Neural cell (in vitro differentiated cells): Measurements from ENCODE around the gene NIPBL. TPM values are rescaled to one million over a fixed set of nuclear protein-coding genes. Genes with fewer than 3 reads are reported as not detected.

Experiments
- H2AFZ ChIP-seq: fragments of 200-600, 300-800 bp; sonication (generic), shearing (Covaris generic); 2 replicates; pipeline ENCODE4 v1.6.0; 2014; ENCODE audit warnings: low read depth, mild to moderate bottlenecking, antibody characterized with exemption, low read length, moderate library complexity
- H3F3A ChIP-seq: fragments of 200-600 bp; shearing (Covaris generic); 2 replicates; pipeline ENCODE4 v1.6.1; 2016; ENCODE audit warnings: mild to moderate bottlenecking, moderate library complexity, mixed read lengths, antibody characterized with exemption, low read length; ENCODE audit not compliant: insufficient read depth, poor library complexity, severe bottlenecking
- H3K27ac ChIP-seq: fragments of 200-600, 300-800 bp; sonication (generic), shearing (Covaris generic); 2 replicates; pipeline ENCODE4 v1.5.1; 2014; ENCODE audit warnings: mild to moderate bottlenecking, low read length, moderate library complexity
- H3K27me3 ChIP-seq: fragments of 300-800, 200-600 bp; sonication (generic), shearing (Covaris generic); 2 replicates; pipeline ENCODE4 v1.6.0; 2014; ENCODE audit warnings: mild to moderate bottlenecking, low read depth, low read length, moderate library complexity; ENCODE audit not compliant: insufficient read depth
- H3K36me3 ChIP-seq: fragments of 300-800, 200-600 bp; sonication (generic), shearing (Covaris generic); 2 replicates; pipeline ENCODE4 v1.5.1; 2014; ENCODE audit warnings: mild to moderate bottlenecking, antibody characterized with exemption, low read length, moderate library complexity; ENCODE audit not compliant: insufficient read depth
- H3K4me2 ChIP-seq: fragments of 300-800, 200-600 bp; sonication (generic), shearing (Covaris generic); 2 replicates; pipeline ENCODE4 v1.6.0; 2014; ENCODE audit warnings: mild to moderate bottlenecking, low read length
- H3K4me3 ChIP-seq: fragments of 300-800, 200-600 bp; sonication (generic), shearing (Covaris generic); 2 replicates; pipeline ENCODE4 v1.5.1; 2014; ENCODE audit warnings: mild to moderate bottlenecking, low read length, moderate library complexity
- H3K79me2 ChIP-seq: fragments of 200-600 bp; shearing (Covaris generic); replicated peaks from 2 replicates; pipeline ENCODE4 v1.6.0; 2014; ENCODE audit warnings: mild to moderate bottlenecking, low read length, moderate library complexity; ENCODE audit not compliant: insufficient read depth
- H3K9ac ChIP-seq: fragments of 300-800, 200-600 bp; sonication (generic), shearing (Covaris generic); 2 replicates; pipeline ENCODE4 v1.6.1; 2016; ENCODE audit warnings: mild to moderate bottlenecking, low read length, mixed read lengths
- H3K9me2 ChIP-seq: fragments of 200-600 bp; shearing (Covaris generic); 2 replicates; pipeline ENCODE4 v1.6.1; 2016; ENCODE audit warnings: mild to moderate bottlenecking, low read length, mixed read lengths; ENCODE audit not compliant: insufficient read depth
- H3K9me3 ChIP-seq: fragments of 200-600, 300-800 bp; sonication (generic), shearing (Covaris generic); 2 replicates; pipeline ENCODE4 v1.6.1; 2016; ENCODE audit warnings: mild to moderate bottlenecking, mixed run types, low read length, moderate library complexity, mixed read lengths
- H4K20me1 ChIP-seq: fragments of 200-600 bp; shearing (Covaris generic); 2 replicates; pipeline ENCODE4 v1.6.1; 2016; ENCODE audit warnings: mild to moderate bottlenecking, mixed run types; ENCODE audit not compliant: insufficient read depth
- EP300 ChIP-seq: fragments of 450-650 bp; conservative IDR thresholded peaks from 2 replicates; pipeline ENCODE4 v1.6.1; 2014; ENCODE audit warnings: antibody characterized with exemption, mild to moderate bottlenecking, moderate library complexity; ENCODE audit not compliant: poor library complexity, severe bottlenecking
- EZH2 ChIP-seq: fragments of 200-600, 300-800 bp; shearing (Covaris generic), sonication (generic); IDR thresholded peaks from 2 replicates; pipeline ENCODE4 v1.6.1; 2014; ENCODE audit warnings: antibody characterized with exemption, low read length, borderline replicate concordance, mild to moderate bottlenecking; ENCODE audit not compliant: insufficient read depth, poor library complexity, severe bottlenecking
- MXI1 ChIP-seq: fragments of 450-650 bp; conservative IDR thresholded peaks from 2 replicates; pipeline ENCODE4 v1.6.1; 2014; ENCODE audit warnings: antibody characterized with exemption, mild to moderate bottlenecking; ENCODE audit not compliant: poor library complexity, severe bottlenecking
- POLR2AphosphoS5 ChIP-seq: IDR thresholded peaks from 2 replicates; pipeline ENCODE4 v1.6.1; 2012
- RAD21 ChIP-seq: fragments of 450-650 bp; conservative IDR thresholded peaks from 2 replicates; pipeline ENCODE4 v1.6.1; 2014; ENCODE audit warnings: antibody characterized with exemption, mild to moderate bottlenecking, moderate library complexity
- REST ChIP-seq: IDR thresholded peaks from 2 replicates; pipeline ENCODE4 v1.6.1; 2012; ENCODE audit warnings: borderline replicate concordance
- SMC3 ChIP-seq: fragments of 450-650 bp; conservative IDR thresholded peaks from 2 replicates; pipeline ENCODE4 v1.6.1; 2014; ENCODE audit warnings: antibody characterized with exemption, mild to moderate bottlenecking, moderate library complexity; ENCODE audit not compliant: poor library complexity
- TAF1 ChIP-seq: IDR thresholded peaks from 2 replicates; pipeline ENCODE4 v1.6.1; 2012; ENCODE audit warnings: low read depth
- polyA plus RNA-seq: library from polyadenylated mRNA; depleted of rRNA; stranded (reverse); fragments of >200 nt; gene quantifications from 2 replicates; pipeline ENCODE4 v1.2.3, GENCODE V29; 2014
- TF ChIP-seq, protein P1 (sequence below): fragments of 450-650 bp; IDR thresholded peaks from 2 replicates; pipeline ENCODE4 v1.5.1; 2014; ENCODE audit warnings: antibody characterized with exemption, mild to moderate bottlenecking, moderate library complexity; ENCODE audit not compliant: poor library complexity, severe bottlenecking

NIPBL gene
- polyA plus RNA-seq, 1 donor from 2014 or later: 27.5 TPM

DNA sequence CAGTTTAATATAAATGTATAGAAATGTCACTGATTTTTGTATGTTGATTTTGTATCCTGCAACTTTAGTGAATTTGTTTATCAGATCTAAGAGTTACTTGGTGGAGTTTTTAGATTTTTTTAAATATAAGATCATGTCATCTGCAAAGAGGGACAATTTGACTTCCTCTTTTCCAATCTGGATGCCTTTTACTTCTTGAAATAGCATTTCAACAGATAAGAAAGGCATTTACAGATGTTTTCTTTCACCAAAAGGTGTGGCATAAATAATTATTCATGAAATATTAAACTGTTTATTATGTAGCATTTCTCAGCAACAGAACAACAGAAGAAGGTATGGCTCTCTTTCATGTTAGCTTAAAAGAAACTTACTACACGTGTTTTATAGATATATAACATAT is 34.9 kb upstream of the NIPBL start:
- H2AFZ ChIP-seq: no peak overlapping the region
- no peak overlapping the region for H3K4me3 ChIP-seq
- H4K20me1 ChIP-seq: no peaks in the 10 kb centered on the region
- no peaks in the 10 kb centered on the region for H3K9me3 ChIP-seq
- no peaks in the 10 kb centered on the region for H3K36me3 ChIP-seq
- no peak overlapping the region for H3K27ac ChIP-seq
- H3K79me2 ChIP-seq: no peaks in the 10 kb centered on the region
- no peak overlapping the region for H3K4me2 ChIP-seq
- H3K9me2 ChIP-seq: no peaks in the 10 kb centered on the region
- no peaks in the 10 kb centered on the region for H3F3A ChIP-seq
- H3K27me3 ChIP-seq: no peaks in the 10 kb centered on the region
- TF ChIP-seq TAF1 (no peak), POLR2AphosphoS5 (no peak), EZH2 (no peak), EP300 (no peak), REST (no peak), RAD21 (no peak), SMC3 (no peak), MXI1 (no peak)
- TF ChIP-seq, protein P1, sequence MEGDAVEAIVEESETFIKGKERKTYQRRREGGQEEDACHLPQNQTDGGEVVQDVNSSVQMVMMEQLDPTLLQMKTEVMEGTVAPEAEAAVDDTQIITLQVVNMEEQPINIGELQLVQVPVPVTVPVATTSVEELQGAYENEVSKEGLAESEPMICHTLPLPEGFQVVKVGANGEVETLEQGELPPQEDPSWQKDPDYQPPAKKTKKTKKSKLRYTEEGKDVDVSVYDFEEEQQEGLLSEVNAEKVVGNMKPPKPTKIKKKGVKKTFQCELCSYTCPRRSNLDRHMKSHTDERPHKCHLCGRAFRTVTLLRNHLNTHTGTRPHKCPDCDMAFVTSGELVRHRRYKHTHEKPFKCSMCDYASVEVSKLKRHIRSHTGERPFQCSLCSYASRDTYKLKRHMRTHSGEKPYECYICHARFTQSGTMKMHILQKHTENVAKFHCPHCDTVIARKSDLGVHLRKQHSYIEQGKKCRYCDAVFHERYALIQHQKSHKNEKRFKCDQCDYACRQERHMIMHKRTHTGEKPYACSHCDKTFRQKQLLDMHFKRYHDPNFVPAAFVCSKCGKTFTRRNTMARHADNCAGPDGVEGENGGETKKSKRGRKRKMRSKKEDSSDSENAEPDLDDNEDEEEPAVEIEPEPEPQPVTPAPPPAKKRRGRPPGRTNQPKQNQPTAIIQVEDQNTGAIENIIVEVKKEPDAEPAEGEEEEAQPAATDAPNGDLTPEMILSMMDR: no peak
- no peak overlapping the region for H3K9ac ChIP-seq

- TF ChIP-seq RAD21: no peak
- TF ChIP-seq EP300: no peak
- TF ChIP-seq SMC3: no peak
- no peak for TF ChIP-seq POLR2AphosphoS5
- TF ChIP-seq, protein P1: no peak
- TF ChIP-seq EZH2: no peak
- TF ChIP-seq REST: no peak
- TF ChIP-seq TAF1: no peak
- no peak for TF ChIP-seq MXI1
- Histone ChIP-seq H3K36me3 (no peaks in the 10 kb centered on the region), H3K27me3 (no peaks in the 10 kb centered on the region)
Measured at GRCh38 chr5:36842087-36842486, 34.5 kb upstream of the NIPBL start.

More at GRCh38 chr5:36842087-36842486, 34.5 kb upstream of the NIPBL start:
- Histone ChIP-seq H3K9me3 (no peaks in the 10 kb centered on the region), H3K79me2 (no peaks in the 10 kb centered on the region), H3K4me3 (no peak overlapping the region), H3K27ac (no peak overlapping the region), H3K9me2 (no peaks in the 10 kb centered on the region), H4K20me1 (no peaks in the 10 kb centered on the region), H3F3A (no peaks in the 10 kb centered on the region), H2AFZ (no peak overlapping the region), H3K4me2 (no peak overlapping the region), H3K9ac (no peak overlapping the region)
